PFSK-1 (cell line): ENCODE results near the gene KDM2A.

Experiments used
- FOXP2 ChIP-seq: optimal IDR thresholded peaks from 2 replicates; pipeline ENCODE3; 2011; ENCODE audit warnings: borderline replicate concordance, control low read depth, inconsistent platforms; ENCODE audit not compliant: insufficient read depth; ENCODE audit errors: extremely low read length, extremely low read depth
- POLR2AphosphoS5 ChIP-seq: IDR thresholded peaks from 2 replicates; pipeline ENCODE4 v1.6.1; 2012; ENCODE audit warnings: low read depth, mild to moderate bottlenecking, control low read depth, low read length, moderate library complexity
- SIN3A ChIP-seq: IDR thresholded peaks from 2 replicates; pipeline ENCODE4 v1.6.1; 2012; ENCODE audit warnings: mild to moderate bottlenecking, low read length, moderate library complexity, borderline replicate concordance; ENCODE audit not compliant: insufficient read depth
- TAF1 ChIP-seq: IDR thresholded peaks from 2 replicates; pipeline ENCODE4 v1.6.1; 2012; ENCODE audit warnings: low read length, control low read depth, borderline replicate concordance; ENCODE audit not compliant: insufficient read depth

DNA sequence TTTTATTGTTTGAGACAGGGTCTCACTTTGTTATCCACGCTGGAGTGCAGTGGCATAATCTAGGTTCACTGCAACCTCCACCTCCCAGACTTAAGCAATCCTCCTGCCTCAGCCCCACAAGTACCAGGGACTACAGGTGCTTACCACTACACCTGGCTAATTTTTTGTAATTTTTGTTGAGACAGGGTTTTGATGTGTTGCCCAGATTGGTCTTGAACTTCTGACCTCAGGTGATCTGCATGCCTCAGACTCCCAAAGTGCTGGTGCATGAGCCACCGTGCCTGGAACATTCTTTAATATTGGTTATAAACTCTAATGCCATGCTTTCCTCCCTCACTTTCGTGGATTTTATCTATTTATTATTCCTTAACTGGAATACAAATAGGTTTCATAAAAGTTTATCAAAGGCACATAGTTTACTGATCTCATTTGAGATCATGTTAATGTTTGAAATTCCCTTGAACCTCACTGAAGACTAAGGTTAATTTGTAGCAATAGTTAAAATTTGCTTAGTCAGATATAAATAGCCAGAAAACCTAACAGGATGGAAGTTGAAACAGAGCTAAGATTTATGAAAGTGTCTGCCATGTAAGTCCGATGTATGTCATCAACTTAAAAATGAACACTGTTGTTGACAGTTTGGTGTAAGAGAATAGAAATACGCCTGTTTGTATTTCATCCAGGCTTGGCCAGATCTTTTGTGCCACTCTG is 27.6 kb downstream of the KDM2A start:
- TF ChIP-seq SIN3A (no peak), POLR2AphosphoS5 (no peak), FOXP2 (no peak), TAF1 (no peak)
